Measurements from ENCODE around the gene TUBGCP3. TPM values are rescaled to one million over a fixed set of nuclear protein-coding genes. Genes with fewer than 3 reads are reported as not detected.

Gene TUBGCP3
- total and polyA plus RNA-seq, 10 donors: 9.1 to 69.8 (median 48.7) TPM

GRCh38 chr13:112450118-112450903 is 137.6 kb downstream of the TUBGCP3 start:
- H3K4me1 ChIP-seq: no peaks in the 10 kb centered on the region
- no peak overlapping the region for H3K27ac ChIP-seq
- intact Hi-C loops (cut with DNase I; ENCODE audit: low total_unique reads): no loop called here
- DNase-seq: peak; percentile 47
- 83 to 91% (median 87%) methylated on average over 20 to 21 of the region's 23 CpGs for WGBS, 5 donors
- H3K4me3 ChIP-seq: no peak overlapping the region
- TF ChIP-seq POLR2AphosphoS5 (IDR thresholded peaks at IDR 0.05): no peak
- TF ChIP-seq, protein P1, sequence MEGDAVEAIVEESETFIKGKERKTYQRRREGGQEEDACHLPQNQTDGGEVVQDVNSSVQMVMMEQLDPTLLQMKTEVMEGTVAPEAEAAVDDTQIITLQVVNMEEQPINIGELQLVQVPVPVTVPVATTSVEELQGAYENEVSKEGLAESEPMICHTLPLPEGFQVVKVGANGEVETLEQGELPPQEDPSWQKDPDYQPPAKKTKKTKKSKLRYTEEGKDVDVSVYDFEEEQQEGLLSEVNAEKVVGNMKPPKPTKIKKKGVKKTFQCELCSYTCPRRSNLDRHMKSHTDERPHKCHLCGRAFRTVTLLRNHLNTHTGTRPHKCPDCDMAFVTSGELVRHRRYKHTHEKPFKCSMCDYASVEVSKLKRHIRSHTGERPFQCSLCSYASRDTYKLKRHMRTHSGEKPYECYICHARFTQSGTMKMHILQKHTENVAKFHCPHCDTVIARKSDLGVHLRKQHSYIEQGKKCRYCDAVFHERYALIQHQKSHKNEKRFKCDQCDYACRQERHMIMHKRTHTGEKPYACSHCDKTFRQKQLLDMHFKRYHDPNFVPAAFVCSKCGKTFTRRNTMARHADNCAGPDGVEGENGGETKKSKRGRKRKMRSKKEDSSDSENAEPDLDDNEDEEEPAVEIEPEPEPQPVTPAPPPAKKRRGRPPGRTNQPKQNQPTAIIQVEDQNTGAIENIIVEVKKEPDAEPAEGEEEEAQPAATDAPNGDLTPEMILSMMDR (IDR thresholded peaks at IDR 0.05 in 8 of 11, conservative IDR thresholded peaks at IDR 0.05 in 3 of 11): no peak
- TF ChIP-seq POLR2A (IDR thresholded peaks at IDR 0.05): no peak
- H3K27me3 ChIP-seq (replicated peaks in 1 of 7): peaks cover 0 to 64% (median 0%) of the 10 kb centered on the region in 7 donors
- H3K36me3 ChIP-seq: no peaks in the 10 kb centered on the region
- H3K9me3 ChIP-seq: no peaks in the 10 kb centered on the region

DNA sequence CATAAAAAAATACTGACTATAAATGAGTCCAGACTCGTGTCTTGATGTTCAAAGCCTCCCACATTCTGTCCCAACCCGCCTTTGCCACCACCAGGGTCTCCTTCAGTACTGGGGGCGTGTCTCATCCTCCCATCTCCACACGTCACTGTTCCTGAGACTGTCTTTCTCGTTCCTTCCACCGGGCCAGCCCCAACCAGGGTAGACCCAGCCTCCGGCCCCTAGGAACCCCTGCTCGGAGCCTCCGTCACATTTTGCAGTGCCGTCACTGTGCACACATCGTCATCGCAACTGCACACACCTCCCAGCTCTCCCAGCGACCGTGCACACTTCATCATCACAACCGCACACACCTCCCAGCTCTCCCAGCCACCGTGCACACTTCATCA is 138.4 kb downstream of the TUBGCP3 start:
- H3K36me3 ChIP-seq: no peaks in the 10 kb centered on the region
- TF ChIP-seq, protein P1 (IDR thresholded peaks at IDR 0.05 in 8 of 11, conservative IDR thresholded peaks at IDR 0.05 in 3 of 11): no peak
- TF ChIP-seq POLR2AphosphoS5 (IDR thresholded peaks at IDR 0.05): no peak
- no peak for TF ChIP-seq POLR2A (IDR thresholded peaks at IDR 0.05)
- intact Hi-C loops (cut with DNase I; ENCODE audit: low total_unique reads): no loop called here
- no peak overlapping the region for H3K27ac ChIP-seq
- no peaks in the 10 kb centered on the region for H3K9me3 ChIP-seq
- H3K4me1 ChIP-seq: no peaks in the 10 kb centered on the region
- 71 to 78% (median 71%) methylated on average over 16 of the region's 16 CpGs for WGBS, 5 donors
- H3K27me3 ChIP-seq (replicated peaks in 1 of 7): peaks cover 0 to 71% (median 4%) of the 10 kb centered on the region in 7 donors
- no peak overlapping the region for H3K4me3 ChIP-seq
- DNase-seq: peak; percentile 25

GRCh38 chr13:112448621-112449544 is 139.1 kb downstream of the TUBGCP3 start:
- intact Hi-C loops (cut with DNase I; ENCODE audit: low total_unique reads): no loop called here
- peak; percentile 60 for DNase-seq
- Histone ChIP-seq H3K27me3 (replicated peaks in 1 of 7) (peaks cover 0 to 73% (median 8%) of the 10 kb centered on the region in 7 donors), H3K9me3 (no peaks in the 10 kb centered on the region), H3K4me3 (no peak overlapping the region), H3K27ac (no peak overlapping the region), H3K4me1 (peaks cover 0 to 2% (median 0%) of the 10 kb centered on the region in 6 donors), H3K36me3 (no peaks in the 10 kb centered on the region)
- 67 to 83% (median 78%) methylated on average over 13 to 20 of the region's 20 CpGs for WGBS, 5 donors
- TF ChIP-seq POLR2A (IDR thresholded peaks at IDR 0.05) (no peak), POLR2AphosphoS5 (IDR thresholded peaks at IDR 0.05) (no peak)
- TF ChIP-seq, protein P1 (IDR thresholded peaks at IDR 0.05 in 8 of 11, conservative IDR thresholded peaks at IDR 0.05 in 3 of 11): no peak

All from spleen (tissue), 11 donors.